NCI-H128 (cell line): ENCODE data around the gene ESR2.
"Not testable (repeated sequence)": the region's sequence is repeated elsewhere in the genome, so short reads cannot be mapped to it uniquely, and the experiment has no call there.

Source experiments
- DNase-seq: peaks from one replicate; lab custom pipeline; 2025; ENCODE audit not compliant: unreplicated experiment; lab: John Stamatoyannopoulos, UW

Gene ESR2

GRCh38 chr14:64200170-64200569, 94.0 kb downstream of the ESR2 start:
- DNase-seq = no peak

GRCh38 chr14:64198486-64198885, 95.7 kb downstream of the ESR2 start:
- DNase-seq = no peak

- no peak for DNase-seq
Observed at GRCh38 chr14:64197996-64198395, 96.2 kb downstream of the ESR2 start.

DNA sequence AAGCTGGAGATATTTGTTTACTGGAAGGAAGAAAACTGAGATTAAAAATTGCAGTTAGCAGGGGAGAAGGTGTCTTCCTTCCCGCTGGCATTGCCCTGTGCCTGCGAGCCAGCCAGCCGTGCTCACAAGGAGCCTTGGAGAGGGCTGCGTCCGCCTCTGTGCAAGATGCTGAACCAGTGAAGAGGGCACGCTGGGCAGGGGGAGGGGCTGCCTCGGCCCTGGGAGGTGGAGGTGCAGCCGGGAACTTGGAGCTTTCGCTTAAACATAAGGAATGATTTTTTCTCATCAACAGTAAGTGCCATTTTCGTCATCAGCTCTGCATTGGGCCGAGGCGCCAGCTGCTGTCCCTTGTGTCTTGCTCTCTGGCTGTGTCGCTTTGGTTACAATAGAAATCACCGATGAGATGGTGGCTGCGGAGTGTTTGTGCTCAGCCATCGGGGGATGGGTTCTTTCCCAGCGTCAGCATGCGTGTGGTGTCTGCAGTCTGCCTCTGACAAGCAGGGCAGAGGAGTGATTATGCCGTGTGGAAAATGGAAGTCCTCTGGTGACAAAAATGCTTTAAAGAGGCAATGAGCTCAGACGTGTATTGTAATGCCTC, 97.3 kb downstream of the ESR2 start:
- peak; percentile 57 for DNase-seq

DNA sequence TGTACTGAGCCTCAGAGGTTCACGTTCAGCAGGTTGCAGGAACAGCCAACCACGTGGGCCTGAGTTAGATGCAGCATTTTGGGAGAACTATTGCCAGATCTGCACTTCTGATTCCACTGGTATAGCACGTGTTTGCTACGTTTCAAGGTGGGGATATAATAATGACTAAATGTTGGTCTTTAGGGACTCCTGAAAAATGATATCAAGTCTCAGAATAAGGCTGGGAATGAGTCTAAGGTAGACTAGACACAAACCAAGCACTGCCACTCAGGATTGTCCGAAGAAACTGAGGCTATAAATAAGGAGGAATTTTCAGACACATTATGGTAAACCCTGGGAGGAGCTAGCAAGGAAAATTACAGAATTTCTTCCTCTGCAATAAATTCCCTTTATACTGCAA, 98.1 kb downstream of the ESR2 start:
- no peak for DNase-seq

GRCh38 chr14:64195199-64195598, 99.0 kb downstream of the ESR2 start:
- no peak for DNase-seq

- DNase-seq = no peak
Observed at GRCh38 chr14:64194404-64194803, 99.8 kb downstream of the ESR2 start.

DNA sequence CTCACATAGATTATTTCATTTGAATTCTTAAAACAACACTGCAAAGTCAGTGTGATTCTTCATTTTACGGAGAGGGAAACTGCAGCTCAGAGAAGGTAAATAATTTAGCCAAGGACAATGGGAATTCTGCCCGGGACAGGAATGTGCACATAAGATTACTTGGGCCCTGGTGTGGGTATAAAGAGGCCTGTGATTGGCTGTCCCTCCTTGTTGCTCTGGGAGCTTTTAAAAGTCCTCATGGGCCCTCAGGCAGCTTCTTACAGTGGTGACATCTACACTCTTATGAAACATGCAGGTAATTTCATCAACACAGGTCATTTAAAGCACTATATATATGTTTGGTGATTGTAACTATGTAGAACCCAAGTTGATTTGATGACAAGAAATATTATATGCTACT, 100.3 kb downstream of the ESR2 start:
- DNase-seq = no peak

- no peak for DNase-seq
Observed at GRCh38 chr14:64191756-64192155, 102.4 kb downstream of the ESR2 start.

DNA sequence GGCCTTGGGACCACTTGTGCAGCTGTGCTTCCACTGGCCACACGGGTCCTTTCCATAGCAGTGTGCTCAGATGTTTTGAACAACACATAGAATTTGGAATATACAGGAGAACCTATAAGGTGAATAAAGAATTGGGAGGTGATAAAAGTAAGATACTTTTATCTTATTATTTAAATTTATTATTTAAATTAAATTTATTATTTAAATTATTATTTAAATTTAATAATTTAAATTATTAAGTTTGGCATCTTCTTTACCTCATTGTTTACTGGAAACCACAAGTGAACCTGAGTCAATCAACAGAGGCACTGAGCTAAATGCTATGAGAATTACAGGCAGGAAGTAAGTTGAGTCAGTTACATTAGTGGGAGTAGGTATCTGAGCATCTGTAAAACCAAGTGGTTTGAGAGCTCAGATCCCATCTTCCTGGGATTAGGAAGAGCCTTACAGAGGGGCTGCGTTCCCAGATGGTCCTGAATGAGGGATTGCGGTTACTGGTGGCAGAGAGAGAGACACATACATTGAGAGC, 103.1 kb downstream of the ESR2 start:
- DNase-seq = no peak

DNA sequence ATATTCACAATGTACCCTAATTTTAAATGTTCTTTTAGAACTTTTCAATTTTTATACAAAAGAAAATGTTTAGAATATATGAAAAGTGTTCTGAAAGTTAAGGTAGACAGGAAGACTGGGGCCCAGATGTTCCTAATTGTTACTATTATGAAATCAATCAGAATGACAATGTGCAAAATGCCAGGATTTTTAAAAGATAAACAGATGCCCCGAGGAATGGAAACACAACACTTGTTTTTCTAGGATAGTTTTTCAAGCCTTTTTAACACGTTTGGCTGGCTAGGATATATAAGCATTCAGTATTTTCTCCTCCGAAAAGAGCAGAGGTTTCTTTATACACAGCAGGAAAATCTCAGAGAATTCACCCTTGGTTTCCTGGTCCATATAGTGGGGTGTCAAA, 106.8 kb downstream of the ESR2 start:
- no peak for DNase-seq

DNA sequence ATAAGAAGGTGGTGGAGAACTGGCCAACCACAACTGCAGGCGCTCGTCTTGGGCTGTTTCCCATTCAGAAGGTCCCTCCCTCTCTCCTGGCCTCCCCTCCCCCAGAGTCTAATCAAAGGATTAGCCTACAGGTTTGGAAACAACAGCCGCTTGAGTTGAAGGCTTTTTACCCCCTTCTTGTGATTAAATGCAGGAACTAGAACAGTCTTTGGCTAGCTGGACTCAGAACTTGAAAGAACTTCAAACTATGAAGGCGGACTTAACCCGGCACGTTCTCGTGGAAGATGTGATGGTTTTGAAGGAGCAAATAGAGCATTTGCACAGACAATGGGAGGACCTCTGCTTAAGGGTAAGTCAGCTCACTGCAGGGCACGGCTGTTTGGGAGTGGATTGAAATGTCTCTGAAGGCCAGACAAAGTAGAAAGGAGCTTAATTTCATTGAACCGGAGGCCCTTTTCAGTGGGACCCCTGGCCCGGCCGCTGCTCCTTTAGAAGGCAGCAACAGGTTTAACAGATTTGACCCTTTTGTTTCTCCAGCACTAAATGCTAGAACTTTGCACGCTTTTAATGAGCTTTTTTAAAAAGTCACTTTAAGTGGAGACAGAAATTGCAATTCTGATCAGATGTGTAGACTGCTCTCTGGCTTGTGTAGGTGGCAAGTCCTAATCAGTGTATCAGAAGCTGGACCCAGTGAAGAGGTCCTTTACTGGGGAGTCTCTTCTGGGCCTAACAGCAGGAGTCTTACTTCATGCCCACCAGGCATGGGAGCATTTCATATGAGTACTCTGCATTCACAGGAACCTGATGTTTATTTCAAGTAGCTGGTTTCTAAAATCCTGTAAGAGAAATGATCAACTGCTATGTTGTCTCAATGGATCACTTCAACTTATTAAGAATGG, 107.7 kb downstream of the ESR2 start:
- no peak for DNase-seq

- no peak for DNase-seq
Observed at GRCh38 chr14:64185184-64185583, 109.0 kb downstream of the ESR2 start.

DNA sequence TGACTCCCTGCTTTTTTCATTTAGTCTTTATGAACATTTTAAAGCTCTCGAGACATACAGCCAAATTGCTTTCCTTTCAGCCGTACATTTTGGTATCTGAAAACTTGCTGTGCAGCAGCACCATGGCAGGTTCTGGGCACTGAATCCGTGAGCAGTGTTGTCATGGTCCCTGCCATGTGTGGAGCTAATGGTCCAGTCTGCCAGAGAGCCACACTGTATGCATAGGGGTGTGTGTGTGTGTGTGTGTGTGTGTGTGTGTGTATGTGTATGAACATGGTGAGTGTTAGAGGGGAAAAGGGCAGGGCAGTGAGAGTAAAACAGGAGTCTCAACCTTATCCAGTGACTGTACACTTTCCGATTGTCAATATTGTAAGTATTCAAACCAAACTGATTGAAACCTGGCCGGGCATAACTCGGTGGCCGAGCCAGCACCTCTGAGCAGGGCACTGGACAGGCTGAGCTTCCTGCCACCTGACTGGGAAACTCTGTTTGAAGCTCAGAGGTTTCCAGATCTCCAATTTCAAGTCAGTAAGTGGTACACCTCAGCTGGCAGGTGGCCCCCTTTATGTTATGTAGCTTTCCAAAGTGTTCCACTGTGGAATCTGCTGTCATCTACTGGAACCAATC, 110.0 kb downstream of the ESR2 start:
- no peak for DNase-seq

- not testable (repeated sequence) for DNase-seq
Observed at GRCh38 chr14:64182908-64183307, 111.3 kb downstream of the ESR2 start.

GRCh38 chr14:64178814-64179213, 115.4 kb downstream of the ESR2 start:
- DNase-seq = no peak

- no peak for DNase-seq
Observed at GRCh38 chr14:64176330-64176729, 117.8 kb downstream of the ESR2 start.

DNA sequence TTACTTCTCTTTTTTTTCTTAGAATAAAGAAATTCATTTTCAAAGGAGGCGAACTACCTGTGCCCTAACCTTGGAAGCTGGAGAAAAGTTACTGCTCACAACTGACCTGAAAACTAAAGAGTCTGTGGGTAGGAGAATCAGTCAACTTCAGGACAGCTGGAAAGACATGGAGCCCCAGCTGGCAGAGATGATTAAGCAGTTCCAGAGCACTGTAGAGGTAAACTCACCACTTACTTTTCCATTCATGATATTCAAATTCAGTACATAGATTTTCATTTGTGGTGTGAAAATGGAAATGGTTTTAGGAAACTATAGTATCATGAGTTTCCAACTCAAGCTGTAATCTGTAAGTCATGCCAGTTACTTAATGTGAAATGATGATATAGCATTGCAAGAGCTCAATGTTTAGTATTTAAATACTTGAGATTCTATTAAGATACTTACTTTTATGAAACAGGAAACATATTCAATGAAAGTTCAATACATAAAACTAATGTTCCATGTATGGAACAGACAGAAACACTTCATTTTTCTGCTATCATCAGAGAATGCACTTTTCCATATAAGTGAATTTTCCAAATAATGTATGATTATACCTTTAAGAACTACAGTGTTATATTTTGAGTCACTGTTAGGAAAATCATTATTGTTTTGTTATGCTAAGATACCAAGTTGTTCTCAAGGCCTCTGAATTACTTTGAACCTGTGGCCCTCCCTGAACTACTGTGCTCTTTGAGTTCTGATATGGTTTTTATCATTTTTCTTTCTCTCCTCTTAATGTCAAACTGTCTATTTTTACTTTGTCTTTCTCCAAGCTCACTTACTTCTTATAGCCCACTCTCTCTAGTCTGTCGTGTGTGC, 119.0 kb downstream of the ESR2 start:
- no peak for DNase-seq

GRCh38 chr14:64170181-64170580, 124.0 kb downstream of the ESR2 start:
- no peak for DNase-seq

- DNase-seq = no peak
Observed at GRCh38 chr14:64159588-64159987, 134.6 kb downstream of the ESR2 start.

DNA sequence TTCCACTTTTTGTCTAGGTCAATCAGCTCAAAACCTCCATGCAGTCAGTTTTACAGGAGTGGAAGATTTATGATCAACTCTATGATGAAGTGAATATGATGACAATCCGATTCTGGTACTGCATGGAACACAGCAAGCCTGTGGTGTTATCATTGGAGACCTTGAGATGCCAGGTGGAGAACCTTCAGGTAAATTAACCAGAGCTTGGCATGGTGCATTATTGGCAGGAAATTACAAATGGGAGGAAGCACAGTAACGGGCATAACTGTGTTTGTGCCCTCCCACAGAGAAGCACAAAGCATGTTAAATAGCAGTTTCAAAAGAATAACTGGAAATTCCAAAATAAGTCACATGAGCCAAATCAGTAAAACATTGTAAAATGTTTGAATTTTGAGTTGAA, 135.6 kb downstream of the ESR2 start:
- no peak for DNase-seq
